Ammon's horn (tissue), 1 donor: ENCODE measurements around the gene GRHL1.

Source experiments
- DNase-seq: peaks from one replicate; pipeline ENCODE4 v3.0.0-alpha.2; 2016; ENCODE audit warnings: low spot score

Gene GRHL1

GRCh38 chr2:9972621-9973479 lies 21.4 kb downstream of the GRHL1 start:
- DNase-seq, result no peak

- DNase-seq, result no peak
Observed at GRCh38 chr2:9973690-9974089, 22.2 kb downstream of the GRHL1 start.

GRCh38 chr2:9974343-9974742 lies 22.9 kb downstream of the GRHL1 start:
- DNase-seq, result no peak

GRCh38 chr2:9975328-9975727 lies 23.8 kb downstream of the GRHL1 start:
- DNase-seq, result no peak

GRCh38 chr2:9975805-9976447 lies 24.4 kb downstream of the GRHL1 start:
- no peak for DNase-seq

- no peak for DNase-seq
Observed at GRCh38 chr2:9979977-9980376, 28.5 kb downstream of the GRHL1 start.

- no peak for DNase-seq
Observed at GRCh38 chr2:9980520-9980919, 29.0 kb downstream of the GRHL1 start.

- no peak for DNase-seq
Observed at GRCh38 chr2:9981655-9982054, 30.2 kb downstream of the GRHL1 start.

- DNase-seq, result no peak
Observed at GRCh38 chr2:9982248-9982647, 30.8 kb downstream of the GRHL1 start.

GRCh38 chr2:9982891-9983290 lies 31.4 kb downstream of the GRHL1 start:
- DNase-seq, result no peak

GRCh38 chr2:9983401-9984216 lies 32.1 kb downstream of the GRHL1 start:
- DNase-seq, result no peak

- DNase-seq, result peak; percentile 49
Observed at GRCh38 chr2:9984217-9984739, 32.8 kb downstream of the GRHL1 start.

- no peak for DNase-seq
Observed at GRCh38 chr2:9984871-9985480, 33.5 kb downstream of the GRHL1 start.

- no peak for DNase-seq
Observed at GRCh38 chr2:9985531-9986328, 34.2 kb downstream of the GRHL1 start.

GRCh38 chr2:9988320-9988719 lies 36.8 kb downstream of the GRHL1 start:
- no peak for DNase-seq

- DNase-seq, result no peak
Observed at GRCh38 chr2:9990736-9991135, 39.2 kb downstream of the GRHL1 start.

- no peak for DNase-seq
Observed at GRCh38 chr2:9991221-9991620, 39.7 kb downstream of the GRHL1 start.

GRCh38 chr2:9991829-9992273 lies 40.4 kb downstream of the GRHL1 start:
- DNase-seq, result no peak

- no peak for DNase-seq
Observed at GRCh38 chr2:9992427-9993187, 41.1 kb downstream of the GRHL1 start.

- no peak for DNase-seq
Observed at GRCh38 chr2:9993488-9994165, 42.1 kb downstream of the GRHL1 start.
